A549 treated with RU486 at 1 μM for 4 hours (cell line): ENCODE measurements around the gene IAH1. TPM values are rescaled to one million over a fixed set of nuclear protein-coding genes. Genes with fewer than 3 reads are reported as not detected.

Experiments
- total RNA-seq: library from RNA; stranded (reverse); fragments of 200-300 nt; extraction: Qiagen RNA extraction; gene quantifications from 5 replicates; pipeline ENCODE4 v1.2.3, GENCODE V29; 2022; ENCODE audit warnings: low read depth

IAH1 gene, protein sequence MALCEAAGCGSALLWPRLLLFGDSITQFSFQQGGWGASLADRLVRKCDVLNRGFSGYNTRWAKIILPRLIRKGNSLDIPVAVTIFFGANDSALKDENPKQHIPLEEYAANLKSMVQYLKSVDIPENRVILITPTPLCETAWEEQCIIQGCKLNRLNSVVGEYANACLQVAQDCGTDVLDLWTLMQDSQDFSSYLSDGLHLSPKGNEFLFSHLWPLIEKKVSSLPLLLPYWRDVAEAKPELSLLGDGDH
- 80.2 to 100 TPM (median 95.3 TPM) in 5 replicates for total RNA-seq

DNA sequence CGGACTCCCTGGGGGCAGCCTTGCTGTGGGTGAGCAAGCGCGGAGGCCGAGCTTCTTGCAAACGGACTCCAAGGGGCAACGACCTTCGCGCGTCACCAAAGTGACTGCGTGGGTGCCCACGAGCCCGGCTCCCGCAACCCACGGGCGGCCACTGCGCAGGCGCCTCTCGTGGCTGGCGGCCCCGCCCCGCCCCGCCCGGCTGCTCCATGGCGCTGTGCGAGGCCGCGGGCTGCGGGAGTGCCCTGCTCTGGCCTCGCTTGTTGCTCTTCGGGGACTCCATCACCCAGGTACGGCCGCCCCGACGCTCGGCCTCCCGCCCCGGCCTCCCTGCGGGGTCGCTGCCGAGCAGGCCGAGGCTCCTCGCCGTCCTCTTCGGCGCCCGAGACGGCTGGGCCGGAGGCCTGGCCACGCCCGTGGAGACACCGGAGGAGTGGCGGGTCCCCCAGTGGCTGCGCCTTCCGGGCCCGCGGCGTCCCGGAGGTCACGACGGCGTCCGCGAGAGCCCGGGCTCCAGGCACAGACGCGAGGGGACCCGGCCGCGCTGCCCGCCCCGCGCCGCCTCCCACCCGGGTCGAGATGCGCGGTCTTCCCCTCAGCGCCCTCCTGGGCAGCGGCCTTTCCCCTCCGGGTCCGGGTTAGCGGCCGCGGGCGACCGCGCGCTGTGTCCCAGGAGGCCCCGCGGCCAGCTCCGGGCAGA is at the start of gene IAH1:
Gene IAH1, plus strand, starts transcription at position 191 of the 697 bp plus-strand sequence. Its CDS starts 16 bp downstream, at position 207.

Other genes with a start within 250 kb of the IAH1 start
- 149 to 183 TPM (median 158 TPM) in 5 replicates for gene ITGB1BP1, start 51.0 kb upstream of the IAH1 start, total RNA-seq
- 45.3 to 62.5 TPM (median 51.6 TPM) in 5 replicates for gene CPSF3, start 50.9 kb upstream of the IAH1 start, total RNA-seq
- 22.4 to 38.9 TPM (median 29.8 TPM) in 5 replicates for gene ADAM17, start 81.3 kb downstream of the IAH1 start, total RNA-seq
- 688 to 828 TPM (median 710 TPM) in 5 replicates for gene YWHAQ, start 156.4 kb downstream of the IAH1 start, total RNA-seq